Gastroesophageal sphincter (tissue), 3 donors: ENCODE results near the gene TP53TG3F.
"Not testable (repeated sequence)": the region's sequence is repeated elsewhere in the genome, so short reads cannot be mapped to it uniquely, and the experiment has no call there.

ENCODE experiments used
- EP300 ChIP-seq: sonication (generic); formaldehyde crosslinking; IDR thresholded peaks from one replicate; pipeline ENCODE4 v1.6.1; 2017; ENCODE audit warnings: antibody characterized with exemption, mild to moderate bottlenecking
- POLR2A ChIP-seq, 2 donors: fragments of 450-650 bp; IDR thresholded peaks; one replicate each; pipeline ENCODE4 v1.6.1; 2017; ENCODE audit warnings: antibody characterized with exemption in 2 of 2, mild to moderate bottlenecking in 2 of 2, moderate library complexity in 1 of 2
- TF ChIP-seq, protein P1 (sequence below), 4 experiments: fragments of 200-600 bp in 2 of 4; fragments of 450-650 bp in 2 of 4; sonication (generic) in 1 of 4; IDR thresholded peaks; one replicate each; pipeline ENCODE4 v1.5.1; 2017 to 2019; ENCODE audit warnings: antibody characterized with exemption in 4 of 4, mild to moderate bottlenecking in 2 of 4, moderate library complexity in 2 of 4

DNA sequence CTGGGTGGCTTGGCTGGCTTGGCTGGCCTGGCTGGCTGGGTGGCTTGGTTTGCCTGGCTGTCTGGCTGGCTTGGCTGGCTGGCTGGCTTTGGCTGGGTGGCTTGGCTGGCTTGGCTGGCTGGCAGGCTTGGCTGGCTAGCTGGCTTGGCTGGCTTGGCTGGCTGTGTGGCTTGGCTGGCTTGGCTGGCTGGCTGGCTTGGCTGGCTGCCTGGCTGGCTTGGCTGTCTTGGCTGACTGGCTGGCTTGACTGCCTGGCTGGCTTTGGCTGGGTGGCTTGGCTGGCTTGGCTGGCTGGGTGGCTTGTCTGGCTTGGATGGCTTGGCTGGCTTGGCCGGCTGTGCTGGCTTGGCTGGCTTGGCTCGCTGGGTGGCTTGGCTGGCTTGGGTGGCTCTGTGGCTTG lies 32.2 kb downstream of the TP53TG3F start:
- TF ChIP-seq, protein P1, sequence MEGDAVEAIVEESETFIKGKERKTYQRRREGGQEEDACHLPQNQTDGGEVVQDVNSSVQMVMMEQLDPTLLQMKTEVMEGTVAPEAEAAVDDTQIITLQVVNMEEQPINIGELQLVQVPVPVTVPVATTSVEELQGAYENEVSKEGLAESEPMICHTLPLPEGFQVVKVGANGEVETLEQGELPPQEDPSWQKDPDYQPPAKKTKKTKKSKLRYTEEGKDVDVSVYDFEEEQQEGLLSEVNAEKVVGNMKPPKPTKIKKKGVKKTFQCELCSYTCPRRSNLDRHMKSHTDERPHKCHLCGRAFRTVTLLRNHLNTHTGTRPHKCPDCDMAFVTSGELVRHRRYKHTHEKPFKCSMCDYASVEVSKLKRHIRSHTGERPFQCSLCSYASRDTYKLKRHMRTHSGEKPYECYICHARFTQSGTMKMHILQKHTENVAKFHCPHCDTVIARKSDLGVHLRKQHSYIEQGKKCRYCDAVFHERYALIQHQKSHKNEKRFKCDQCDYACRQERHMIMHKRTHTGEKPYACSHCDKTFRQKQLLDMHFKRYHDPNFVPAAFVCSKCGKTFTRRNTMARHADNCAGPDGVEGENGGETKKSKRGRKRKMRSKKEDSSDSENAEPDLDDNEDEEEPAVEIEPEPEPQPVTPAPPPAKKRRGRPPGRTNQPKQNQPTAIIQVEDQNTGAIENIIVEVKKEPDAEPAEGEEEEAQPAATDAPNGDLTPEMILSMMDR (IDR thresholded peaks at IDR 0.05) = not testable (repeated sequence)
- TF ChIP-seq EP300; POLR2A (IDR thresholded peaks at IDR 0.05): not testable (repeated sequence)
